IPS-15b (cell line): ENCODE results near the gene SIPA1L3.

Experiments
- H3K27me3 ChIP-seq: one replicate; pipeline ENCODE4 v1.6.1; 2013; ENCODE audit warnings: low read length; ENCODE audit not compliant: control insufficient read depth, insufficient read depth
- H3K36me3 ChIP-seq: one replicate; pipeline ENCODE4 v1.6.1; 2013; ENCODE audit warnings: low read length; ENCODE audit not compliant: control insufficient read depth, insufficient read depth
- H3K4me1 ChIP-seq: one replicate; pipeline ENCODE4 v1.6.1; 2013; ENCODE audit warnings: mild to moderate bottlenecking, low read length; ENCODE audit not compliant: control insufficient read depth, insufficient read depth
- H3K4me3 ChIP-seq: one replicate; pipeline ENCODE4 v1.5.1; 2013; ENCODE audit warnings: low read depth, low read length
- H3K9ac ChIP-seq: one replicate; pipeline ENCODE4 v1.6.1; 2013; ENCODE audit warnings: low read depth, mild to moderate bottlenecking, low read length
- H3K9me3 ChIP-seq: one replicate; pipeline ENCODE4 v1.6.1; 2013; ENCODE audit warnings: mild to moderate bottlenecking, low read length; ENCODE audit not compliant: control insufficient read depth, insufficient read depth

Gene SIPA1L3

DNA sequence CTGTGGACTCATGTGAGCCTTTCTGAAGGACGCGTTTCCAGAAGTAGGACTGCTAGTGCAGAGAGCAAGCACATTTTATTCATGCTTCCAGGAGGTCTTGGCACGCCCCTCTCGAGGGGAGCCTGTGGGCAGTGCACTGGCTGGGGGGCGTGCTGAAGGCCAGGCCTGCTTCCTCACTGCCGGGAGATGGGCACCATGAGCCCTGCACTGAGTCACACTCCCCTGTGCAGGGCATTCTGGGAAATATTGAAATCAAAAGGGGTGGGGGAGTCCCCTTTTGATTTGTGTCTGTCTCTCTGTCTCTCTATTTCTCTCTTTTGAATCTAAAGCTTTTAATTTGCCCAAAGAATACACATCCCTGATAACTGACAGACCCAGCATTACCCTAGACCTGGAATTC lies 283.1 kb downstream of the SIPA1L3 start:
- Histone ChIP-seq H3K9me3 (no peaks in the 10 kb centered on the region), H3K27me3 (no peaks in the 10 kb centered on the region), H3K36me3 (peaks cover 10% of the 10 kb centered on the region), H3K9ac (no peak overlapping the region), H3K4me1 (no peaks in the 10 kb centered on the region), H3K4me3 (no peak overlapping the region)

GRCh38 chr19:38190793-38191192 lies 283.8 kb downstream of the SIPA1L3 start:
- Histone ChIP-seq H3K9ac (no peak overlapping the region), H3K9me3 (no peaks in the 10 kb centered on the region)

DNA sequence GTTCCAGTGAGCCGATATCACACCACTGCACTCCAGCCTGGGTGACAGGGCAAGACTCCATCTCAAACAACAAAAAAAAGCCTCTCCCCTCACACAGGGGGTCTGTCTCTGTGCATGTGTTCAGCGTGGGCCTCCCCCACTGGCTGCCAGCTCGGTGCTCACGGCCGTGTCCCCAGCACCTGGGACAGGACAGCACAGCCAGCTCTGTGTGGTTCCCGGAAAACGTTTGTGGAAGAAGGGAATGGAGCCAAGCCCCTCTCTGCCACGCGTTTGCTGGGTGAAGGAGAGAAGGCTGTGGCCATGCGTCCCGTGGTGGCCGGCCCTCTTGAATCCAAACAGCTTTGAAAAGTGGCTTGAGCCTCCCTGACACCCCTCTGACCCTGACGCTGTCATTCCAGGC lies 284.7 kb downstream of the SIPA1L3 start:
- Histone ChIP-seq H3K36me3 (peaks cover 15% of the 10 kb centered on the region), H3K27me3 (no peaks in the 10 kb centered on the region), H3K4me3 (no peak overlapping the region), H3K9me3 (no peaks in the 10 kb centered on the region), H3K4me1 (no peaks in the 10 kb centered on the region), H3K9ac (no peak overlapping the region)

More at GRCh38 chr19:38190793-38191192, 283.8 kb downstream of the SIPA1L3 start:
- no peak overlapping the region for H3K4me3 ChIP-seq
- no peaks in the 10 kb centered on the region for H3K27me3 ChIP-seq
- peaks cover 11% of the 10 kb centered on the region for H3K36me3 ChIP-seq
- no peaks in the 10 kb centered on the region for H3K4me1 ChIP-seq

GRCh38 chr19:38193445-38193844 lies 286.4 kb downstream of the SIPA1L3 start:
- Histone ChIP-seq H3K4me3 (no peak overlapping the region), H3K4me1 (no peaks in the 10 kb centered on the region), H3K36me3 (peaks cover 15% of the 10 kb centered on the region), H3K9me3 (no peaks in the 10 kb centered on the region), H3K9ac (no peak overlapping the region), H3K27me3 (no peaks in the 10 kb centered on the region)

- H3K9ac ChIP-seq: no peak overlapping the region
- H3K4me1 ChIP-seq: no peaks in the 10 kb centered on the region
- H3K36me3 ChIP-seq: peaks cover 21% of the 10 kb centered on the region
- H3K4me3 ChIP-seq: no peak overlapping the region
- no peaks in the 10 kb centered on the region for H3K27me3 ChIP-seq
- H3K9me3 ChIP-seq: no peaks in the 10 kb centered on the region
These were observed 287.2 kb downstream of the SIPA1L3 start for GRCh38 chr19:38194061-38194701.

GRCh38 chr19:38195237-38195636 lies 288.2 kb downstream of the SIPA1L3 start:
- Histone ChIP-seq H3K4me1 (no peaks in the 10 kb centered on the region), H3K36me3 (peaks cover 21% of the 10 kb centered on the region), H3K27me3 (no peaks in the 10 kb centered on the region), H3K9ac (no peak overlapping the region), H3K4me3 (no peak overlapping the region), H3K9me3 (no peaks in the 10 kb centered on the region)

- Histone ChIP-seq H3K36me3 (peaks cover 23% of the 10 kb centered on the region), H3K27me3 (no peaks in the 10 kb centered on the region), H3K4me1 (no peaks in the 10 kb centered on the region), H3K4me3 (no peak overlapping the region), H3K9ac (no peak overlapping the region), H3K9me3 (no peaks in the 10 kb centered on the region)
These were observed 289.3 kb downstream of the SIPA1L3 start for GRCh38 chr19:38196245-38196837.

- no peaks in the 10 kb centered on the region for H3K4me1 ChIP-seq
- H3K36me3 ChIP-seq: peaks cover 21% of the 10 kb centered on the region
- no peaks in the 10 kb centered on the region for H3K9me3 ChIP-seq
- no peaks in the 10 kb centered on the region for H3K27me3 ChIP-seq
- H3K9ac ChIP-seq: no peak overlapping the region
- no peak overlapping the region for H3K4me3 ChIP-seq
These were observed 290.1 kb downstream of the SIPA1L3 start for GRCh38 chr19:38196948-38197656.

DNA sequence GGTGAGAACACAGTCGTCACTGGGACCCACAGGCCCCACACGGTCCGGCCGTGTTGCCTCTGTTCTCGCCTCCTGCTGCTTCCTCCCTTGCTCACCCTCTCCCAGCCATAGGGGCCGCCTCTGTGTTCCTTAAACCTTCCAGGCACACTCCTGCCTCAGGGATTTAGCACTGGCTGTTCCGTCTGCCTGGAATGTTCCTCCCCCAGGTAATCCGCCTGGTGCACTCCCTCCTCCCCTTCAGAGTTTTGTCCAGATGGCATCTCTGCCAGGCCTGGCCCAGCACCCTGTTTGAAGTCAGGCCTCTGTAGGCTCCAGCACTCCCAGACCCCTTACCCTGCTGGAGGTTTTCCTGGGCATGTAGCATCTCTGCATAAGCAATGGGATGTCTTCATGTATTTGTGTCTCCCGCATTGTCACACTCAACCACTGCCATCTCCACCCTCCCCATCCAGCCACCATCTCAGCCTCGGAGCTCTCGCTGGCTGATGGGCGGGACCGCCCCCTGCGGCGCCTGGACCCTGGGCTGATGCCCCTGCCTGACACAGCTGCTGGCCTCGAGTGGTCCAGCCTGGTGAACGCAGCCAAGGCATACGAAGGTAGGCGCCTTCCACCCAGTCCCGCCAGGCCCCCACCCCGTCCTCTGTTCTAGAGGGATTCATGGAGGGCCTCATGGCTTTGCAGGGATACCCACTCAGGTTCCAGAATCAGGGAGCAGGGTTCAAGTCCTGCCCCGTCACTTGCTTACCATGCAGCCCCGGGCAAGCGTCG lies 291.1 kb downstream of the SIPA1L3 start:
- no peaks in the 10 kb centered on the region for H3K4me1 ChIP-seq
- no peaks in the 10 kb centered on the region for H3K9me3 ChIP-seq
- no peak overlapping the region for H3K9ac ChIP-seq
- H3K27me3 ChIP-seq: no peaks in the 10 kb centered on the region
- H3K4me3 ChIP-seq: no peak overlapping the region
- peaks cover 25% of the 10 kb centered on the region for H3K36me3 ChIP-seq

GRCh38 chr19:38199340-38199739 lies 292.3 kb downstream of the SIPA1L3 start:
- Histone ChIP-seq H3K9ac (no peak overlapping the region), H3K9me3 (no peaks in the 10 kb centered on the region), H3K27me3 (no peaks in the 10 kb centered on the region), H3K4me3 (no peak overlapping the region), H3K36me3 (peaks cover 29% of the 10 kb centered on the region), H3K4me1 (no peaks in the 10 kb centered on the region)

GRCh38 chr19:38201731-38202130 lies 294.7 kb downstream of the SIPA1L3 start:
- Histone ChIP-seq H3K27me3 (no peaks in the 10 kb centered on the region), H3K4me3 (no peak overlapping the region), H3K4me1 (no peaks in the 10 kb centered on the region), H3K9ac (no peak overlapping the region), H3K9me3 (no peaks in the 10 kb centered on the region), H3K36me3 (peaks cover 28% of the 10 kb centered on the region)
